PC-3 (cell line): ENCODE measurements around the gene ZYG11A. TPM values are rescaled to one million over a fixed set of nuclear protein-coding genes. Genes with fewer than 3 reads are reported as not detected.

Experiments
- ATAC-seq: fragments of 200-7000 bp; cut with Tn5 transposase; 2 replicates; pipeline ENCODE4 v1.9.1; 2020; ENCODE audit warnings: mild to moderate bottlenecking, moderate library complexity
- BruUV-seq: library from RNA; stranded (reverse); fragments of 400-500 nt; replicated peaks from 2 replicates; lab custom pipeline; 2021; lab: Mats Ljungman, UMichigan
- CTCF ChIA-PET: fragments of 300-600 bp; sonication (Branson Sonifier 250); formaldehyde crosslinking; loops from one replicate; lab custom pipeline; 2022; ENCODE audit warnings: antibody characterized with exemption; lab: Charles Lee
- POLR2A ChIA-PET: fragments of 300-600 bp; sonication (Branson Sonifier 250); formaldehyde crosslinking; loops from one replicate; lab custom pipeline; 2022; ENCODE audit warnings: antibody characterized with exemption; ENCODE audit not compliant: unreplicated experiment; lab: Charles Lee
- DNase-seq: peaks from one replicate; pipeline ENCODE4 v3.0.0-alpha.2; 2015
- H2AFZ ChIP-seq: fragments of 300-600 bp; sonication (generic); 2 replicates; pipeline ENCODE4 v1.6.0; 2016; ENCODE audit warnings: antibody characterized with exemption, low read length
- H3F3A ChIP-seq: fragments of 300-600 bp; sonication (generic); one replicate; pipeline ENCODE4 v1.6.0; 2017; ENCODE audit warnings: antibody characterized with exemption, low read length, control low read depth, mild to moderate bottlenecking; ENCODE audit not compliant: unreplicated experiment
- H3K27ac ChIP-seq: fragments of 300-600 bp; sonication (generic); 2 replicates; pipeline ENCODE4 v1.5.1; 2016; ENCODE audit warnings: mild to moderate bottlenecking, low read length
- H3K27me3 ChIP-seq: fragments of 300-600 bp; sonication (generic); 2 replicates; pipeline ENCODE4 v1.6.1; 2016; ENCODE audit warnings: low read length, mixed read lengths
- H3K36me3 ChIP-seq: fragments of 300-600 bp; sonication (generic); 2 replicates; pipeline ENCODE4 v1.6.1; 2016; ENCODE audit warnings: low read depth, mixed run types, low read length, mixed read lengths
- H3K4me1 ChIP-seq: fragments of 300-600 bp; sonication (generic); 2 replicates; pipeline ENCODE4 v1.5.1; 2016; ENCODE audit warnings: low read length; ENCODE audit not compliant: insufficient read depth
- H3K4me2 ChIP-seq: fragments of 300-600 bp; sonication (generic); 2 replicates; pipeline ENCODE4 v1.6.0; 2016; ENCODE audit warnings: low read length
- H3K4me3 ChIP-seq: fragments of 300-600 bp; sonication (generic); 2 replicates; pipeline ENCODE4 v1.5.1; 2016; ENCODE audit warnings: mild to moderate bottlenecking, low read length, mixed read lengths
- H3K79me2 ChIP-seq: fragments of 300-600 bp; sonication (generic); 2 replicates; pipeline ENCODE4 v1.6.1; 2017; ENCODE audit warnings: low read length, mixed read lengths
- H3K9ac ChIP-seq: fragments of 300-600 bp; sonication (generic); 2 replicates; pipeline ENCODE4 v1.6.0; 2016; ENCODE audit warnings: mild to moderate bottlenecking, low read length
- H3K9me2 ChIP-seq: fragments of 300-600 bp; sonication (generic); replicated peaks from 2 replicates; pipeline ENCODE4 v1.6.1; 2016; ENCODE audit warnings: mixed run types, low read length, mixed read lengths
- H3K9me3 ChIP-seq: fragments of 300-600 bp; sonication (generic); 2 replicates; pipeline ENCODE4 v1.6.1; 2016; ENCODE audit warnings: low read length, mixed read lengths
- H4K20me1 ChIP-seq: fragments of 300-600 bp; sonication (generic); 2 replicates; pipeline ENCODE4 v1.6.1; 2016; ENCODE audit warnings: low read length, mixed read lengths
- CTCF ChIP-seq: fragments of 300-600 bp; sonication (generic); conservative IDR thresholded peaks from 2 replicates; pipeline ENCODE4 v1.5.1; 2017; ENCODE audit warnings: antibody characterized with exemption, low read depth, mild to moderate bottlenecking, low read length
- EZH2 ChIP-seq: fragments of 300-600 bp; sonication (generic); IDR thresholded peaks from one replicate; pipeline ENCODE4 v1.6.1; 2017; ENCODE audit warnings: antibody characterized with exemption, mild to moderate bottlenecking, low read length; ENCODE audit not compliant: unreplicated experiment
- EZH2phosphoT487 ChIP-seq: fragments of 300-600 bp; sonication (generic); IDR thresholded peaks from 2 replicates; pipeline ENCODE4 v1.6.1; 2018; ENCODE audit warnings: mild to moderate bottlenecking, antibody characterized with exemption, low read length, borderline replicate concordance
- intact Hi-C: fragments of 100-400 bp; cut with micrococcal nuclease; formaldehyde crosslinking; loops from 2 replicates; pipeline ENCODE4 v1.9.0; 2023
- total RNA-seq: library from RNA; depleted of rRNA; stranded (reverse); fragments of >200 nt; gene quantifications from 2 replicates; pipeline ENCODE4 v1.2.3, GENCODE V29; 2014

ZYG11A gene
- total RNA-seq, 1 experiment from 2014 or later: 0.47 TPM

GRCh38 chr1:52915211-52915854 is 72.8 kb downstream of the ZYG11A start:
- Histone ChIP-seq H4K20me1 (no peaks in the 10 kb centered on the region), H3K4me2 (no peak overlapping the region), H3K79me2 (peaks cover 41% of the 10 kb centered on the region), H2AFZ (no peak overlapping the region), H3K4me1 (peaks cover 17% of the 10 kb centered on the region), H3K9me2 (no peaks in the 10 kb centered on the region), H3K9ac (no peak overlapping the region), H3K27me3 (no peaks in the 10 kb centered on the region), H3F3A (peaks cover 5% of the 10 kb centered on the region), H3K9me3 (no peaks in the 10 kb centered on the region), H3K4me3 (no peak overlapping the region), H3K27ac (no peak overlapping the region), H3K36me3 (no peaks in the 10 kb centered on the region)
- ATAC-seq: no peak
- no peak for TF ChIP-seq EZH2
- POLR2A ChIA-PET: no interaction called here
- BruUV-seq: no TSS peak
- DNase-seq: no peak
- CTCF ChIA-PET: no interaction called here
- intact Hi-C loops: no loop called here

GRCh38 chr1:52915855-52916220 is 73.3 kb downstream of the ZYG11A start:
- H3K4me2 ChIP-seq: no peak overlapping the region
- no TSS peak for BruUV-seq
- H3K4me3 ChIP-seq: no peak overlapping the region
- no peaks in the 10 kb centered on the region for H4K20me1 ChIP-seq
- no peak for TF ChIP-seq CTCF
- no peak for TF ChIP-seq EZH2
- no peak for TF ChIP-seq EZH2phosphoT487
- POLR2A ChIA-PET: no interaction called here
- no peaks in the 10 kb centered on the region for H3K9me2 ChIP-seq
- H3K9ac ChIP-seq: no peak overlapping the region
- peaks cover 46% of the 10 kb centered on the region for H3K79me2 ChIP-seq
- no peak overlapping the region for H2AFZ ChIP-seq
- H3K27ac ChIP-seq: no peak overlapping the region
- CTCF ChIA-PET: no interaction called here
- no peak for ATAC-seq
- peaks cover 5% of the 10 kb centered on the region for H3F3A ChIP-seq
- no peaks in the 10 kb centered on the region for H3K36me3 ChIP-seq
- DNase-seq: no peak
- intact Hi-C loops: no loop called here
- H3K27me3 ChIP-seq: no peaks in the 10 kb centered on the region
- peaks cover 22% of the 10 kb centered on the region for H3K4me1 ChIP-seq
- H3K9me3 ChIP-seq: no peaks in the 10 kb centered on the region

GRCh38 chr1:52916241-52916975 is 73.8 kb downstream of the ZYG11A start:
- no peak for TF ChIP-seq CTCF
- TF ChIP-seq EZH2phosphoT487: no peak
- H3K36me3 ChIP-seq: no peaks in the 10 kb centered on the region
- no peak overlapping the region for H2AFZ ChIP-seq
- H4K20me1 ChIP-seq: no peaks in the 10 kb centered on the region
- intact Hi-C loops: no loop called here
- CTCF ChIA-PET: no interaction called here
- H3F3A ChIP-seq: peaks cover 5% of the 10 kb centered on the region
- H3K9me3 ChIP-seq: no peaks in the 10 kb centered on the region
- H3K4me1 ChIP-seq: peaks cover 23% of the 10 kb centered on the region
- H3K27me3 ChIP-seq: no peaks in the 10 kb centered on the region
- POLR2A ChIA-PET: no interaction called here
- H3K4me2 ChIP-seq: no peak overlapping the region
- ATAC-seq: no peak
- BruUV-seq: no TSS peak
- no peak for DNase-seq
- H3K9me2 ChIP-seq: no peaks in the 10 kb centered on the region
- no peak overlapping the region for H3K27ac ChIP-seq
- H3K4me3 ChIP-seq: no peak overlapping the region
- no peak overlapping the region for H3K9ac ChIP-seq
- peaks cover 52% of the 10 kb centered on the region for H3K79me2 ChIP-seq
